Hepatocyte (in vitro differentiated cells): ENCODE results near the gene ATP9A.

Source experiments
- CTCF ChIP-seq: fragments of 200-600 bp; sonication (generic); IDR thresholded peaks from 2 replicates; pipeline ENCODE4 v1.5.1; 2016; ENCODE audit warnings: antibody characterized with exemption, mild to moderate bottlenecking; ENCODE audit not compliant: poor library complexity
- EZH2 ChIP-seq: fragments of 200-600 bp; sonication (generic); IDR thresholded peaks from 2 replicates; pipeline ENCODE4 v1.6.1; 2016; ENCODE audit warnings: antibody characterized with exemption, mild to moderate bottlenecking, borderline replicate concordance
- EZH2phosphoT487 ChIP-seq: fragments of 200-600 bp; sonication (generic); IDR thresholded peaks from one replicate; pipeline ENCODE4 v1.6.1; 2018; ENCODE audit warnings: antibody characterized with exemption, mild to moderate bottlenecking, low read depth, moderate library complexity; ENCODE audit not compliant: unreplicated experiment, severe bottlenecking

- TF ChIP-seq EZH2phosphoT487: no peak
- TF ChIP-seq CTCF: no peak
- TF ChIP-seq EZH2: no peak
Measured at GRCh38 chr20:51757226-51757625, 11.0 kb downstream of the ATP9A start.
